ENCODE measurements around the gene DGKB. TPM values are rescaled to one million over a fixed set of nuclear protein-coding genes. Genes with fewer than 3 reads are reported as not detected.

The DGKB gene
- polyA plus RNA-seq, 2 of the 4 experiments (the other 2 are of a cell fraction), result 0.01 TPM; not detected in 1

DNA sequence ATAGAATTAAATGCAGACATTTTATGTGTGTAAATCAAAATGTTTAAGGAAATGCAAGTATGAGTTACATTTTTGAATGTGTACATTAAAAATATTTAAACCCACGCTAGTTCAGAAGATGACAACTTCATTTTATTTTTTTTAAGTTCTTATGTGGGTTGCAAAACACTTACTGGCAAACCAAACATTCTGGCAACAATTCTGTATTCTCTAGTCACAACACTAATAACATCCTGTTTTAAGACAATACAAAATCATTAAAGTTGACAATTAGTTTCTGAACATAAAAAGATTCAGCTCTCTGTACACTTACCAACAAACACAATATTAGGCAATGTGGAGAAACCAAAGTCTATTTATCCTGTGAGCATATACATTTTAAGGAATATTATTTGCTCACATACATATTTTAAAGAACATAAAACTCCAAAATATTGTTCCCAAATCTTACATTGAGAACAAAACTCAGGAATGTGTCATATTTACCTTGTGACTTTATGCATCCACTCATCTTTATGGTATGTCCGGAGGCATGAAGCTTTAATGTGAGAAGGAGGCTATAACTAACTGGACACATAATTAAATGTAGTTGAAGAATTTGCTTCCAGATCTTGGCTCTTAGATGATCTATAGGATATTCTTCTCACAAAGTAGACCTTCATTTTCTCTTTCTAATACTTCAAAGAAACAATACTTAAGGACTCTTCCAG lies 134.7 kb downstream of the DGKB start:
- TF ChIP-seq EHMT2 (IDR thresholded peaks at IDR 0.05; ENCODE audit: low read depth) (no peak), HOXB5 (CRISPR knock-in tag; IDR thresholded peaks at IDR 0.05) (no peak), FOSL2 (IDR thresholded peaks at IDR 0.05) (no peak), FOSL2 (CRISPR knock-in tag; IDR thresholded peaks at IDR 0.05) (no peak), RAD21 (conservative IDR thresholded peaks at IDR 0.05 in 1 of 2, IDR thresholded peaks at IDR 0.05 in 1 of 2) (no peak), SMC3 (IDR thresholded peaks at IDR 0.05) (no peak)
- TF ChIP-seq, protein P1, sequence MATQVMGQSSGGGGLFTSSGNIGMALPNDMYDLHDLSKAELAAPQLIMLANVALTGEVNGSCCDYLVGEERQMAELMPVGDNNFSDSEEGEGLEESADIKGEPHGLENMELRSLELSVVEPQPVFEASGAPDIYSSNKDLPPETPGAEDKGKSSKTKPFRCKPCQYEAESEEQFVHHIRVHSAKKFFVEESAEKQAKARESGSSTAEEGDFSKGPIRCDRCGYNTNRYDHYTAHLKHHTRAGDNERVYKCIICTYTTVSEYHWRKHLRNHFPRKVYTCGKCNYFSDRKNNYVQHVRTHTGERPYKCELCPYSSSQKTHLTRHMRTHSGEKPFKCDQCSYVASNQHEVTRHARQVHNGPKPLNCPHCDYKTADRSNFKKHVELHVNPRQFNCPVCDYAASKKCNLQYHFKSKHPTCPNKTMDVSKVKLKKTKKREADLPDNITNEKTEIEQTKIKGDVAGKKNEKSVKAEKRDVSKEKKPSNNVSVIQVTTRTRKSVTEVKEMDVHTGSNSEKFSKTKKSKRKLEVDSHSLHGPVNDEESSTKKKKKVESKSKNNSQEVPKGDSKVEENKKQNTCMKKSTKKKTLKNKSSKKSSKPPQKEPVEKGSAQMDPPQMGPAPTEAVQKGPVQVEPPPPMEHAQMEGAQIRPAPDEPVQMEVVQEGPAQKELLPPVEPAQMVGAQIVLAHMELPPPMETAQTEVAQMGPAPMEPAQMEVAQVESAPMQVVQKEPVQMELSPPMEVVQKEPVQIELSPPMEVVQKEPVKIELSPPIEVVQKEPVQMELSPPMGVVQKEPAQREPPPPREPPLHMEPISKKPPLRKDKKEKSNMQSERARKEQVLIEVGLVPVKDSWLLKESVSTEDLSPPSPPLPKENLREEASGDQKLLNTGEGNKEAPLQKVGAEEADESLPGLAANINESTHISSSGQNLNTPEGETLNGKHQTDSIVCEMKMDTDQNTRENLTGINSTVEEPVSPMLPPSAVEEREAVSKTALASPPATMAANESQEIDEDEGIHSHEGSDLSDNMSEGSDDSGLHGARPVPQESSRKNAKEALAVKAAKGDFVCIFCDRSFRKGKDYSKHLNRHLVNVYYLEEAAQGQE (IDR thresholded peaks at IDR 0.05), result no peak
- H3K27ac ChIP-seq, result no peak overlapping the region
- FAIRE-seq, result no peak
- no peak for ATAC-seq
- CTCF ChIA-PET, result no interaction called here
- POLR2A ChIA-PET, result no interaction called here
- no peak overlapping the region for H3K4me3 ChIP-seq
- no peak overlapping the region for H3K4me2 ChIP-seq
- WGBS (ENCODE audit: missing lambda C conversion rate), result 36% methylated on average over 2 of the region's 2 CpGs
- no peaks in the 10 kb centered on the region for H3K9me3 ChIP-seq
- DNase-seq (ENCODE audit: low read depth in 1 of 2, low spot score in 1 of 2), result no peak
- no peaks in the 10 kb centered on the region for H3K4me1 ChIP-seq

DNA sequence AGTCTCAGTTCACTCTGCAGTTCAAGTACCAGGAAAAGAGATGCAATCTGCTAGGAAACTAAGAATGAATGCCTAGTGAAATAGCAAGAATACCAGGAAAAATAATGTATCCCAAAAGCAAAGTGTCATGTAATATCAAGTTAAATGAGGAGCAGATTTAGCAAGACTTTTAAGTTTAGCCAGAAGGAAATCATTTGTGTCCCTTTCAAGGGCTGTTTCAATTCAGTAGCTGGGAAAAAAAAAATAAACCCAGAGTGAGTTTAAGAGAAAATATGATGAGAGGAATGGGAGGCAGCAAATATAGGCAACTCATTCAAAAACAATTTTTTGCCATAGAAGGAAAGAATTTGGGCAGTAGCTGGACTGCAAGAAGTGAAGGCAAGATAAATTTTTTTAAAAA lies 135.8 kb downstream of the DGKB start:
- Histone ChIP-seq H3K9me3 (no peaks in the 10 kb centered on the region), H3K4me3 (no peak overlapping the region), H3K4me2 (no peak overlapping the region), H3K4me1 (no peaks in the 10 kb centered on the region), H3K27ac (no peak overlapping the region)
- POLR2A ChIA-PET, result no interaction called here
- no peak for FAIRE-seq
- TF ChIP-seq, protein P1 (IDR thresholded peaks at IDR 0.05), result no peak
- TF ChIP-seq FOXS1 (CRISPR knock-in tag; IDR thresholded peaks at IDR 0.05) (no peak), KDM1A (IDR thresholded peaks at IDR 0.05; ENCODE audit: low read depth) (no peak), NPAS2 (CRISPR knock-in tag; IDR thresholded peaks at IDR 0.05; ENCODE audit: borderline replicate concordance) (no peak), EHMT2 (IDR thresholded peaks at IDR 0.05; ENCODE audit: low read depth) (no peak), CBX2 (IDR thresholded peaks at IDR 0.05; ENCODE audit: borderline replicate concordance, low read depth) (no peak), SMC3 (IDR thresholded peaks at IDR 0.05) (no peak)
- no peak for ATAC-seq
- no peak for DNase-seq (ENCODE audit: low read depth in 1 of 2, low spot score in 1 of 2)
- CTCF ChIA-PET, result no interaction called here

DNA sequence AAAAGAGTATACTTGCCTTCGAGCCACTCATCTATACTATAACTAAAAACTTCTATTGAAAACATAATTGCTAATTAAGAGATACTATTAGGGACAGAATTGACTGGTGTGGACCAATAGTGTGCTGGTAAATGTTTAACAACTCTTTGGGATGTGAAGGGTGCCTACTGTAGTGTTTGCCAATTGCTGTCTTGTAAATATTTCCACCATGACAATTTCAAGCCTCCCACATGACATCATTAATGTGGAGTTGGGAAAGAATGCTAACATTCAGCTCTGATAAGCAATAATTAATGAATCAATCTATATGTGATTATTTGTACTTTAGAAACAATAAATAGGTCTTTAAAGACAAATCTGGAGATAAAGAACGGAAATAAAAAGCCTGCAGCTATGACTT lies 136.8 kb downstream of the DGKB start:
- H3K9me3 ChIP-seq, result no peaks in the 10 kb centered on the region
- ChIA-PET CTCF (no interaction called here), POLR2A (no interaction called here)
- DNase-seq (ENCODE audit: low read depth in 1 of 2, low spot score in 1 of 2), result no peak
- H3K4me3 ChIP-seq, result no peak overlapping the region
- H3K4me1 ChIP-seq, result no peaks in the 10 kb centered on the region
- ATAC-seq, result no peak
- 7% methylated on average over 2 of the region's 2 CpGs for WGBS (ENCODE audit: missing lambda C conversion rate)
- FAIRE-seq, result no peak
- H3K27ac ChIP-seq, result no peak overlapping the region
- no peak overlapping the region for H3K4me2 ChIP-seq
- TF ChIP-seq FOSL2 (IDR thresholded peaks at IDR 0.05) (no peak), FOSL2 (CRISPR knock-in tag; IDR thresholded peaks at IDR 0.05) (no peak), HOXB5 (CRISPR knock-in tag; IDR thresholded peaks at IDR 0.05) (no peak), KDM5A (IDR thresholded peaks at IDR 0.05) (no peak), CHD4 (IDR thresholded peaks at IDR 0.05; ENCODE audit: borderline replicate concordance) (no peak), RARB (CRISPR knock-in tag; IDR thresholded peaks at IDR 0.05) (no peak), RAD21 (conservative IDR thresholded peaks at IDR 0.05 in 1 of 2, IDR thresholded peaks at IDR 0.05 in 1 of 2) (no peak)

Measured in A549 (cell line).